Measurements from ENCODE around the gene FOXL3.
A peak's percentile ranks its signal among the peaks of the same experiment; 100 is the strongest.

The FOXL3 gene

GRCh38 chr7:304574-305409 is 14.8 kb downstream of the FOXL3 start:
- no peak for DNase-seq

- DNase-seq: no peak
Measured at GRCh38 chr7:305410-306151, 15.6 kb downstream of the FOXL3 start.

GRCh38 chr7:307970-308369 is 18.0 kb downstream of the FOXL3 start:
- DNase-seq: no peak

- DNase-seq: no peak
Measured at GRCh38 chr7:309586-310228, 19.7 kb downstream of the FOXL3 start.

- no peak for DNase-seq
Measured at GRCh38 chr7:311131-311680, 21.2 kb downstream of the FOXL3 start.

GRCh38 chr7:311796-312195 is 21.8 kb downstream of the FOXL3 start:
- no peak for DNase-seq

GRCh38 chr7:312424-312823 is 22.5 kb downstream of the FOXL3 start:
- DNase-seq: no peak

- DNase-seq: no peak
Measured at GRCh38 chr7:314853-315252, 24.9 kb downstream of the FOXL3 start.

GRCh38 chr7:315516-316265 is 25.7 kb downstream of the FOXL3 start:
- no peak for DNase-seq

- no peak for DNase-seq
Measured at GRCh38 chr7:317643-318405, 27.9 kb downstream of the FOXL3 start.

- no peak for DNase-seq
Measured at GRCh38 chr7:318476-318875, 28.5 kb downstream of the FOXL3 start.

- no peak for DNase-seq
Measured at GRCh38 chr7:318878-319661, 29.1 kb downstream of the FOXL3 start.

- no peak for DNase-seq
Measured at GRCh38 chr7:320297-320696, 30.3 kb downstream of the FOXL3 start.

GRCh38 chr7:322111-322671 is 32.2 kb downstream of the FOXL3 start:
- peak; percentile 88 for DNase-seq

- DNase-seq: no peak
Measured at GRCh38 chr7:322708-323111, 32.7 kb downstream of the FOXL3 start.

GRCh38 chr7:323410-323809 is 33.4 kb downstream of the FOXL3 start:
- no peak for DNase-seq

GRCh38 chr7:324011-324410 is 34.0 kb downstream of the FOXL3 start:
- DNase-seq: no peak

GRCh38 chr7:325051-325798 is 35.3 kb downstream of the FOXL3 start:
- no peak for DNase-seq

GRCh38 chr7:325811-326210 is 35.8 kb downstream of the FOXL3 start:
- no peak for DNase-seq

GRCh38 chr7:326273-326672 is 36.3 kb downstream of the FOXL3 start:
- DNase-seq: no peak

All from activated CD4-positive, alpha-beta T cell treated with anti-CD3 and anti-CD28 coated beads for 48 hours (primary cell).